Chondrocyte (in vitro differentiated cells): Measurements from ENCODE around the gene CTNNB1. TPM values are rescaled to one million over a fixed set of nuclear protein-coding genes. Genes with fewer than 3 reads are reported as not detected.

ENCODE experiments used
- DNase-seq: peaks from one replicate; pipeline ENCODE4 v3.0.0; 2021; ENCODE audit warnings: mixed read lengths, low spot score
- H3K27ac Mint-ChIP-seq: one replicate; pipeline ENCODE4 v1.8.0; 2021; ENCODE audit warnings: mild to moderate bottlenecking, moderate library complexity, mixed read lengths; ENCODE audit not compliant: unreplicated experiment
- H3K27me3 Mint-ChIP-seq: 2 replicates; pipeline ENCODE4 v1.8.0; 2021; ENCODE audit warnings: low read depth, mixed read lengths
- H3K36me3 Mint-ChIP-seq: 2 replicates; pipeline ENCODE4 v1.8.0; 2021; ENCODE audit warnings: low read depth, mixed read lengths
- H3K4me1 Mint-ChIP-seq: 2 replicates; pipeline ENCODE4 v1.8.0; 2021; ENCODE audit warnings: low read depth, mild to moderate bottlenecking, mixed read lengths
- H3K4me3 Mint-ChIP-seq: one replicate; pipeline ENCODE4 v1.8.0; 2021; ENCODE audit warnings: mild to moderate bottlenecking, moderate library complexity, mixed read lengths; ENCODE audit not compliant: unreplicated experiment
- H3K9me3 Mint-ChIP-seq: 2 replicates; pipeline ENCODE4 v1.8.0; 2021; ENCODE audit warnings: low read depth, mixed read lengths
- total RNA-seq: library from RNA; stranded (reverse); gene quantifications from 3 replicates; pipeline ENCODE4 v1.2.1, GENCODE V29; 2021
- TF ChIP-seq, protein P1 (sequence below): fragments of 200-600 bp; sonication (generic); IDR thresholded peaks from 2 replicates; pipeline ENCODE4 v1.5.0; 2021; ENCODE audit warnings: antibody characterized with exemption, mild to moderate bottlenecking, moderate library complexity

CTNNB1 gene
- total RNA-seq, 1 donor from 2014 or later, result 487 TPM

DNA sequence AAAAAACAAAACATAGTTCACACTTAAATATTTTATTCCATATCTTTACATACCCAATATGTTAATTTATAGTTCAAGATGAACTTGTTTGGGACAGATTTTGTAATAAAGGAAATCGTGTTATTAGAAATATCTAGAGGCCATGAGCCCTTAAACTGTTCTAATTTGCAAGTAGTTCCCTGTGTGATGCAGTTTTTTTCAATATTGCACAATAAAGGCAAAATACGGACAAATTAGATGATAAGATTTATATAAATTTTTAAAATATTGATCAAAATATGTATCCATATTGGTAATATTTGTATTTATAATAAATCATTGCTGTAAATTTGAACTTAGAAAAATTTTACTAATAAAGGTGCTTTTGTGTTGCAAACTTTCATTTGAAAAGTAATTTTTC lies 23.8 kb downstream of the CTNNB1 start:
- TF ChIP-seq, protein P1, sequence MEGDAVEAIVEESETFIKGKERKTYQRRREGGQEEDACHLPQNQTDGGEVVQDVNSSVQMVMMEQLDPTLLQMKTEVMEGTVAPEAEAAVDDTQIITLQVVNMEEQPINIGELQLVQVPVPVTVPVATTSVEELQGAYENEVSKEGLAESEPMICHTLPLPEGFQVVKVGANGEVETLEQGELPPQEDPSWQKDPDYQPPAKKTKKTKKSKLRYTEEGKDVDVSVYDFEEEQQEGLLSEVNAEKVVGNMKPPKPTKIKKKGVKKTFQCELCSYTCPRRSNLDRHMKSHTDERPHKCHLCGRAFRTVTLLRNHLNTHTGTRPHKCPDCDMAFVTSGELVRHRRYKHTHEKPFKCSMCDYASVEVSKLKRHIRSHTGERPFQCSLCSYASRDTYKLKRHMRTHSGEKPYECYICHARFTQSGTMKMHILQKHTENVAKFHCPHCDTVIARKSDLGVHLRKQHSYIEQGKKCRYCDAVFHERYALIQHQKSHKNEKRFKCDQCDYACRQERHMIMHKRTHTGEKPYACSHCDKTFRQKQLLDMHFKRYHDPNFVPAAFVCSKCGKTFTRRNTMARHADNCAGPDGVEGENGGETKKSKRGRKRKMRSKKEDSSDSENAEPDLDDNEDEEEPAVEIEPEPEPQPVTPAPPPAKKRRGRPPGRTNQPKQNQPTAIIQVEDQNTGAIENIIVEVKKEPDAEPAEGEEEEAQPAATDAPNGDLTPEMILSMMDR, result no peak
- H3K27ac Mint-ChIP-seq, result no peak overlapping the region
- H3K4me1 Mint-ChIP-seq, result peaks cover 76% of the 10 kb centered on the region
- no peaks in the 10 kb centered on the region for H3K9me3 Mint-ChIP-seq
- DNase-seq, result no peak
- H3K4me3 Mint-ChIP-seq, result no peak overlapping the region
- H3K27me3 Mint-ChIP-seq, result no peaks in the 10 kb centered on the region
- peaks cover 23% of the 10 kb centered on the region for H3K36me3 Mint-ChIP-seq

DNA sequence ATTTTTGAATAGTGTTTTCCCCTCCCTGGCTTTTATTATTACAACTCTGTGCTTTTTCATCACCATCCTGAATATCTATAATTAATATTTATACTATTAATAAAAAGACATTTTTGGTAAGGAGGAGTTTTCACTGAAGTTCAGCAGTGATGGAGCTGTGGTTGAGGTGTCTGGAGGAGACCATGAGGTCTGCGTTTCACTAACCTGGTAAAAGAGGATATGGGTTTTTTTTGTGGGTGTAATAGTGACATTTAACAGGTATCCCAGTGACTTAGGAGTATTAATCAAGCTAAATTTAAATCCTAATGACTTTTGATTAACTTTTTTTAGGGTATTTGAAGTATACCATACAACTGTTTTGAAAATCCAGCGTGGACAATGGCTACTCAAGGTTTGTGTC lies 24.4 kb downstream of the CTNNB1 start:
- peak overlapping the region; percentile 75 for H3K27ac Mint-ChIP-seq
- H3K9me3 Mint-ChIP-seq, result no peaks in the 10 kb centered on the region
- peaks cover 29% of the 10 kb centered on the region for H3K36me3 Mint-ChIP-seq
- no peaks in the 10 kb centered on the region for H3K27me3 Mint-ChIP-seq
- no peak for DNase-seq
- TF ChIP-seq, protein P1, result no peak
- H3K4me1 Mint-ChIP-seq, result peaks cover 77% of the 10 kb centered on the region
- no peak overlapping the region for H3K4me3 Mint-ChIP-seq

DNA sequence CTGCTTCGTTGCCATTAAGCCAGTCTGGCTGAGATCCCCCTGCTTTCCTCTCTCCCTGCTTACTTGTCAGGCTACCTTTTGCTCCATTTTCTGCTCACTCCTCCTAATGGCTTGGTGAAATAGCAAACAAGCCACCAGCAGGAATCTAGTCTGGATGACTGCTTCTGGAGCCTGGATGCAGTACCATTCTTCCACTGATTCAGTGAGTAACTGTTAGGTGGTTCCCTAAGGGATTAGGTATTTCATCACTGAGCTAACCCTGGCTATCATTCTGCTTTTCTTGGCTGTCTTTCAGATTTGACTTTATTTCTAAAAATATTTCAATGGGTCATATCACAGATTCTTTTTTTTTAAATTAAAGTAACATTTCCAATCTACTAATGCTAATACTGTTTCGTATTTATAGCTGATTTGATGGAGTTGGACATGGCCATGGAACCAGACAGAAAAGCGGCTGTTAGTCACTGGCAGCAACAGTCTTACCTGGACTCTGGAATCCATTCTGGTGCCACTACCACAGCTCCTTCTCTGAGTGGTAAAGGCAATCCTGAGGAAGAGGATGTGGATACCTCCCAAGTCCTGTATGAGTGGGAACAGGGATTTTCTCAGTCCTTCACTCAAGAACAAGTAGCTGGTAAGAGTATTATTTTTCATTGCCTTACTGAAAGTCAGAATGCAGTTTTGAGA lies 25.0 kb downstream of the CTNNB1 start:
- H3K4me1 Mint-ChIP-seq, result peaks cover 77% of the 10 kb centered on the region
- no peaks in the 10 kb centered on the region for H3K9me3 Mint-ChIP-seq
- TF ChIP-seq, protein P1, result peak; percentile 22
- no peak overlapping the region for H3K4me3 Mint-ChIP-seq
- peaks cover 30% of the 10 kb centered on the region for H3K36me3 Mint-ChIP-seq
- peak overlapping the region; percentile 75 for H3K27ac Mint-ChIP-seq
- no peak for DNase-seq
- H3K27me3 Mint-ChIP-seq, result no peaks in the 10 kb centered on the region

DNA sequence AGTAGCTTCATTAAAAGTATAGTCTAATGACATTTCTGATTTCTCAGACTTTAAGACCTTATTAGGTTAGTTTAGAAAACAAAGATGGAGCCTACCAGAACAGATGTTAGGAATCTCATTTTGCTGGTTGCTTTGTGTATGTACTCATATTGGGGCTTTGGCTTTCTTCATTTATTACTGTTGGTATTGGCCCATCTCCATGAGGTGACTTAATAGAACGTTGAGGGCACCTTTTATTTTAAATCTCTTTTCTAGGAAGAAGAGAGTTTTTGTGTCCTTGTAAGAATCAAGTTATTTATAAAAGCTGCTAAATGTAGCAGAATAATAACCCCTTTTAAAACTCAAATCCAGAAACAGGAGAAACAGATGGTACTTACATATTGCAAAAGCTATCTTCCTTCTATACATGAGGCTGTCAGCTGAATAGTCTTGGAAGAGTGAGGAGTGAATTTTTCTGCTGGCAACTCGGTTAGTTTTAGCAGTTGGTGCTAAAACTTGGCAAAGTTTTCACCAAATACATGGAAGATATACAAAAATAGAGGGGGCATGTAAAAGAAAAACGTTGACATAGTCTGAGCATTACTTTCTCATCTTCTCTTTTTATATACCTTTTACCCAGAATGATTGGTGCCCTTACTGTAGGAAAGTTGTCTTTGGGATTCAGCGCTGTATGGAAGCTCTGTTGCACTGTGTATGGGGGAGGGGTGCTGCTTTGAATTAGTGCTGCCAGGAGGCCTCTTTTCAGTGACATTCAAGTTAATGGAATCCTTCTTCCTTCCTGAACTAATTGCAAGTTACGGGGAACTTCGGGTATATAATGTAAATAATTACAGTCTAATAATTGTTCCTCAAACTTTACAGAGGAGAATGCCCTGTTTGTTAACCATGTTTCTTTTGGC lies 35.8 kb downstream of the CTNNB1 start:
- Mint-ChIP-seq H3K27me3 (no peaks in the 10 kb centered on the region), H3K4me3 (no peak overlapping the region), H3K27ac (peak overlapping the region; percentile 42), H3K4me1 (peaks cover 67% of the 10 kb centered on the region), H3K36me3 (peaks cover 73% of the 10 kb centered on the region), H3K9me3 (no peaks in the 10 kb centered on the region)
- TF ChIP-seq, protein P1, result no peak
- no peak for DNase-seq

DNA sequence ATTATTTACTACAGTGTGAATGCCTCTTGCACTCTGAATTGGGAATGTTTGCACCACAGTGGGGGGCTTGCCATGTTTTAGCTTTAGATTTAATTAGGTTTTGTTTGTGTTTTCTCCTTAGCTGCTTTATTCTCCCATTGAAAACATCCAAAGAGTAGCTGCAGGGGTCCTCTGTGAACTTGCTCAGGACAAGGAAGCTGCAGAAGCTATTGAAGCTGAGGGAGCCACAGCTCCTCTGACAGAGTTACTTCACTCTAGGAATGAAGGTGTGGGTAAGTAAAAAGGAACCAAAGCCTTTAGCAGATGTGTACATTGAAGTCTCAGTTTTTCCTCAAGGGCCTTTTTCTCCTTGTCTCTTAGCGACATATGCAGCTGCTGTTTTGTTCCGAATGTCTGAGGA lies 36.9 kb downstream of the CTNNB1 start:
- H3K4me1 Mint-ChIP-seq, result peaks cover 60% of the 10 kb centered on the region
- H3K36me3 Mint-ChIP-seq, result peaks cover 71% of the 10 kb centered on the region
- no peak overlapping the region for H3K4me3 Mint-ChIP-seq
- no peaks in the 10 kb centered on the region for H3K9me3 Mint-ChIP-seq
- TF ChIP-seq, protein P1, result no peak
- peak overlapping the region; percentile 22 for H3K27ac Mint-ChIP-seq
- H3K27me3 Mint-ChIP-seq, result no peaks in the 10 kb centered on the region
- DNase-seq, result no peak
